ENCODE measurements around the gene TCF21.

GRCh38 chr6:133921249-133921859 is 32.4 kb downstream of the TCF21 start:
- no peak for TF ChIP-seq ZFX (IDR thresholded peaks at IDR 0.05; ENCODE audit: borderline replicate concordance)
- peak; percentile 84 for TF ChIP-seq CTCF (IDR thresholded peaks at IDR 0.05)

Data from 22Rv1 (cell line).